HCT116 (cell line): ENCODE data around the gene PAXIP1. TPM values are rescaled to one million over a fixed set of nuclear protein-coding genes. Genes with fewer than 3 reads are reported as not detected.

Experiments used
- ATAC-seq: fragments of 200-7000 bp; cut with Tn5 transposase; 2 replicates; pipeline ENCODE4 v1.9.1; 2020; ENCODE audit warnings: mild to moderate bottlenecking, moderate library complexity
- BruUV-seq: library from RNA; stranded (reverse); fragments of 400-500 nt; replicated peaks from 2 replicates; lab custom pipeline; 2021; lab: Mats Ljungman, UMichigan
- CTCF ChIA-PET: fragments of 300-600 bp; sonication (Branson Sonifier 250); formaldehyde crosslinking; loops from one replicate; lab custom pipeline; 2021; ENCODE audit warnings: antibody characterized with exemption; lab: Charles Lee
- POLR2A ChIA-PET: fragments of 300-600, 350-600 bp; sonication (Branson Sonifier 250); formaldehyde crosslinking; loops from one replicate; lab custom pipeline; 2021; ENCODE audit warnings: antibody characterized with exemption; lab: Charles Lee
- RAD21 ChIA-PET, 2 experiments: fragments of 300-600 bp; sonication (Branson Sonifier 250); formaldehyde crosslinking; loops; one replicate each; lab custom pipeline; 2023; ENCODE audit warnings: low total read pairs in 2 of 2; ENCODE audit not compliant: uncharacterized antibody in 2 of 2, unreplicated experiment in 2 of 2, low non-redundant PET in 1 of 2; lab: Charles Lee
- DNase-seq: peaks from one replicate; pipeline ENCODE4 v3.0.0-alpha.2; 2010; ENCODE audit warnings: low read depth, low spot score
- H2AFZ ChIP-seq: fragments of 200-600 bp; shearing (Covaris generic), sonication (generic); 2 replicates; pipeline ENCODE4 v1.6.1; 2017; ENCODE audit warnings: low read depth, mixed run types, mixed read lengths, antibody characterized with exemption, low read length; ENCODE audit not compliant: poor library complexity, severe bottlenecking
- H3K27ac ChIP-seq: 2 replicates; pipeline ENCODE4 v1.5.1; 2012; ENCODE audit warnings: low read depth, low read length
- H3K27me3 ChIP-seq: fragments of 200-600 bp; sonication (generic); 2 replicates; pipeline ENCODE4 v1.6.1; 2016; ENCODE audit warnings: mixed run types, low read length, mixed read lengths; ENCODE audit not compliant: insufficient read depth
- H3K36me3 ChIP-seq, 2 experiments: fragments of 200-500 bp in 1 of 2; fragments of 200-600 bp in 1 of 2; sonication (Bioruptor generic) in 1 of 2; sonication (generic) in 1 of 2; 2 replicates each; pipeline versions ENCODE4 v1.5.1 to v1.6.1; 2014 to 2016; ENCODE audit warnings: low read length in 2 of 2, inconsistent platforms in 1 of 2, mixed read lengths in 1 of 2, mixed run types in 1 of 2; ENCODE audit not compliant: insufficient read depth in 2 of 2, control insufficient read depth in 1 of 2
- H3K4me1 ChIP-seq, 2 experiments: fragments of 200-600 bp in 1 of 2; sonication (generic) in 1 of 2; 2 replicates each; pipeline versions ENCODE4 v1.5.1 to v1.6.1; 2012 to 2017; ENCODE audit warnings: low read length in 2 of 2, inconsistent platforms in 1 of 2, mild to moderate bottlenecking in 1 of 2, mixed read lengths in 1 of 2, mixed run types in 1 of 2, moderate library complexity in 1 of 2; ENCODE audit not compliant: insufficient read depth in 2 of 2, control insufficient read depth in 1 of 2
- H3K4me2 ChIP-seq: fragments of 200-600 bp; sonication (generic); 2 replicates; pipeline ENCODE4 v1.6.1; 2017; ENCODE audit warnings: mixed run types, low read length, mixed read lengths
- H3K4me3 ChIP-seq, 2 experiments: fragments of 200-600 bp in 1 of 2; sonication (generic) in 1 of 2; replicated peaks in 1 of 2; 2 replicates each; pipeline ENCODE4 v1.5.1; 2011 to 2016; ENCODE audit warnings: low read length in 2 of 2, control low read depth in 1 of 2, low read depth in 1 of 2, mild to moderate bottlenecking in 1 of 2, mixed read lengths in 1 of 2, mixed run types in 1 of 2
- H3K79me2 ChIP-seq: fragments of 200-600 bp; sonication (generic); 2 replicates; pipeline ENCODE4 v1.6.1; 2017; ENCODE audit warnings: mild to moderate bottlenecking, mixed run types, low read length, moderate library complexity, mixed read lengths; ENCODE audit not compliant: insufficient read depth
- H3K9ac ChIP-seq: fragments of 200-600 bp; sonication (generic); 2 replicates; pipeline ENCODE4 v1.6.1; 2016; ENCODE audit warnings: low read length, mixed read lengths
- H3K9me2 ChIP-seq: fragments of 200-600 bp; sonication (generic), shearing (Covaris generic); 2 replicates; pipeline ENCODE4 v1.6.1; 2017; ENCODE audit warnings: mixed run types, mild to moderate bottlenecking, moderate library complexity; ENCODE audit not compliant: insufficient read depth
- H3K9me3 ChIP-seq, 2 experiments: fragments of 200-500 bp in 1 of 2; fragments of 200-600 bp in 1 of 2; sonication (Bioruptor generic) in 1 of 2; sonication (generic) in 1 of 2; 2 replicates each; pipeline ENCODE4 v1.6.1; 2014 to 2017; ENCODE audit warnings: low read length in 2 of 2, mixed read lengths in 2 of 2, inconsistent platforms in 1 of 2, low read depth in 1 of 2, mild to moderate bottlenecking in 1 of 2, mixed run types in 1 of 2, moderate library complexity in 1 of 2; ENCODE audit not compliant: control insufficient read depth in 1 of 2, insufficient read depth in 1 of 2
- H4K20me1 ChIP-seq: fragments of 200-600 bp; sonication (generic), shearing (Covaris generic); 2 replicates; pipeline ENCODE4 v1.6.1; 2017; ENCODE audit warnings: mixed run types, mild to moderate bottlenecking, moderate library complexity; ENCODE audit not compliant: insufficient read depth
- EGR1 ChIP-seq: IDR thresholded peaks from 2 replicates; pipeline ENCODE4 v1.6.1; 2012; ENCODE audit warnings: low read depth
- ELF1 ChIP-seq: IDR thresholded peaks from 2 replicates; pipeline ENCODE4 v1.6.1; 2012; ENCODE audit warnings: low read depth, borderline replicate concordance
- JUND ChIP-seq: IDR thresholded peaks from 2 replicates; pipeline ENCODE4 v1.6.1; 2012
- POLR2A ChIP-seq: IDR thresholded peaks from 2 replicates; pipeline ENCODE4 v1.7.0; 2011; ENCODE audit warnings: borderline replicate concordance; ENCODE audit not compliant: insufficient read depth, insufficient read length; ENCODE audit errors: extremely low read depth
- RAD21 ChIP-seq: IDR thresholded peaks from 2 replicates; pipeline ENCODE4 v1.6.1; 2012; ENCODE audit warnings: low read depth, mild to moderate bottlenecking
- SRF ChIP-seq: IDR thresholded peaks from 2 replicates; pipeline ENCODE4 v1.6.1; 2012; ENCODE audit warnings: low read depth
- TCF7L2 ChIP-seq: IDR thresholded peaks from 2 replicates; pipeline ENCODE4 v1.7.0; 2011; ENCODE audit warnings: borderline replicate concordance, inconsistent platforms; ENCODE audit not compliant: insufficient read depth, insufficient read length; ENCODE audit errors: extremely low read depth
- YY1 ChIP-seq: IDR thresholded peaks from 2 replicates; pipeline ENCODE4 v1.6.1; 2011; ENCODE audit warnings: low read length, low read depth, moderate library complexity, mild to moderate bottlenecking; ENCODE audit not compliant: insufficient replicate concordance; ENCODE audit errors: extremely low read depth
- ZNF274 ChIP-seq: fragments of 200-500 bp; sonication (Bioruptor generic); IDR thresholded peaks from 2 replicates; pipeline ENCODE4 v1.6.1; 2014; ENCODE audit warnings: mild to moderate bottlenecking, low read depth, low read length, inconsistent platforms
- intact Hi-C: fragments of 100-400 bp; cut with micrococcal nuclease; formaldehyde crosslinking; loops from 2 replicates; pipeline ENCODE4 v1.10.0; 2022
- total RNA-seq: library from RNA; stranded (reverse); gene quantifications from one replicate; pipeline ENCODE4 v1.2.1, GENCODE V29; 2021; ENCODE audit not compliant: unreplicated experiment
- TF ChIP-seq, protein P1 (sequence below): IDR thresholded peaks from 2 replicates; pipeline ENCODE4 v1.6.1; 2011; ENCODE audit warnings: mild to moderate bottlenecking, low read length, moderate library complexity; ENCODE audit not compliant: insufficient replicate concordance; ENCODE audit errors: extremely low read depth
- TF ChIP-seq, protein P2 (sequence below): IDR thresholded peaks from 2 replicates; pipeline ENCODE4 v1.6.1; 2012
- TF ChIP-seq, protein P3 (sequence below), 3 experiments: fragments of 200-600 bp in 1 of 3; sonication (generic) in 1 of 3; IDR thresholded peaks in 2 of 3; conservative IDR thresholded peaks in 1 of 3; 2 replicates each; pipeline ENCODE4 v1.5.1; 2012 to 2017; ENCODE audit warnings: low read depth in 2 of 3, low read length in 2 of 3, antibody characterized with exemption in 1 of 3, borderline replicate concordance in 1 of 3, control low read depth in 1 of 3, mild to moderate bottlenecking in 1 of 3, mixed read lengths in 1 of 3, mixed run types in 1 of 3, moderate library complexity in 1 of 3; ENCODE audit not compliant: insufficient read depth in 1 of 3

PAXIP1 gene
- total RNA-seq, 1 experiment from 2014 or later: 20.4 TPM

DNA sequence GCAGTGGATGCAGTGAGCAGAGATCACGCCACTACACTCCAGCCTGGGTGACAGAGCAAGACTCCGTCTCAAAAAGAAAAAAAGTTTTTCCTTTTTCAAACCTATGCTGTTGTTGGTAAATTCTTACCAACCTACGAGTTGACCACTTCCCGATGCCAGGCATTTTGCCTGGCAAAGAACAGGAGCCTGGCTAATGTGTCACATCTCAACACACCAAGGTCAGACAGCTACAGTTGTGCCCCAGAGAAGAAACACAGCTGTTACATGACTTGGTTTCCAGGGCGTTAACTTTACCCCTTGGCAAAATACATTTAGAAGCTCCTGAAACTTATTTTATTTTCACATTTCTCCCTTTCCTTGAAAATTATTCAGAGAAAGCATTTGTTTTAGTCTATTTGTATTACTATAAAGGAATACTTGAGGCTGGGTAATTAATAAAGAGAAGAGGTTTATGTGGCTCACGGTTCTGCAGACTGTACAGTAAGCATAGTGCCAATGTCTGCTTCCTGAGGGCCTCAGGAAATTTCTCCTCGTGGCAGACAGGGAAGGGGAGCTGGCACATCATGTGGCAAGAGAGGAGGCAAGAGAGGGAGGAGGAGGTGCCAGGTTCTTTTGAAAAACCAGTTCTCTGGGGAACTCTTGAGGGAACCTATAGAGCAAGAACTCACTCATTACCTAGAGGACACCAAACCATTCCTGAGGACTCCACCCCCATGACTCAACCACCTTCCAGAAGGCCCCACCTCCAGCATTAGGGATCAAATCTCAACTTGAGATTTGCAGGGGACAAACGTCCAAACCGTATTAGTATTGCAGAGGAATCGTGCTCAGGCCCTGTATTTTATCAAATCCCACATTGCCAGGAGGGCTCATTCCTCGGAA lies 83.3 kb downstream of the PAXIP1 start:
- RAD21 ChIA-PET: no interaction called here
- no peak for DNase-seq
- Histone ChIP-seq H3K9me3 (no peaks in the 10 kb centered on the region), H3K79me2 (no peaks in the 10 kb centered on the region), H3K27ac (no peak overlapping the region), H3K9me2 (no peaks in the 10 kb centered on the region), H2AFZ (no peak overlapping the region), H3K4me3 (no peak overlapping the region), H3K9ac (no peak overlapping the region), H3K36me3 (no peaks in the 10 kb centered on the region), H3K4me2 (no peak overlapping the region), H4K20me1 (no peaks in the 10 kb centered on the region), H3K27me3 (0 out of 2 replicates have a peak, but pooled peaks cover 3% of the 10 kb centered on the region), H3K4me1 (no peaks in the 10 kb centered on the region; a peak in 1 of 4 replicates)
- TF ChIP-seq JUND: no peak
- TF ChIP-seq, protein P1, sequence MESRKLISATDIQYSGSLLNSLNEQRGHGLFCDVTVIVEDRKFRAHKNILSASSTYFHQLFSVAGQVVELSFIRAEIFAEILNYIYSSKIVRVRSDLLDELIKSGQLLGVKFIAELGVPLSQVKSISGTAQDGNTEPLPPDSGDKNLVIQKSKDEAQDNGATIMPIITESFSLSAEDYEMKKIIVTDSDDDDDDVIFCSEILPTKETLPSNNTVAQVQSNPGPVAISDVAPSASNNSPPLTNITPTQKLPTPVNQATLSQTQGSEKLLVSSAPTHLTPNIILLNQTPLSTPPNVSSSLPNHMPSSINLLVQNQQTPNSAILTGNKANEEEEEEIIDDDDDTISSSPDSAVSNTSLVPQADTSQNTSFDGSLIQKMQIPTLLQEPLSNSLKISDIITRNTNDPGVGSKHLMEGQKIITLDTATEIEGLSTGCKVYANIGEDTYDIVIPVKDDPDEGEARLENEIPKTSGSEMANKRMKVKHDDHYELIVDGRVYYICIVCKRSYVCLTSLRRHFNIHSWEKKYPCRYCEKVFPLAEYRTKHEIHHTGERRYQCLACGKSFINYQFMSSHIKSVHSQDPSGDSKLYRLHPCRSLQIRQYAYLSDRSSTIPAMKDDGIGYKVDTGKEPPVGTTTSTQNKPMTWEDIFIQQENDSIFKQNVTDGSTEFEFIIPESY: no peak
- TF ChIP-seq ELF1: no peak
- TF ChIP-seq, protein P2, sequence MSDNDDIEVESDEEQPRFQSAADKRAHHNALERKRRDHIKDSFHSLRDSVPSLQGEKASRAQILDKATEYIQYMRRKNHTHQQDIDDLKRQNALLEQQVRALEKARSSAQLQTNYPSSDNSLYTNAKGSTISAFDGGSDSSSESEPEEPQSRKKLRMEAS: no peak
- no peak for TF ChIP-seq ZNF274
- BruUV-seq: no TSS peak
- CTCF ChIA-PET: no interaction called here
- POLR2A ChIA-PET: no interaction called here
- ATAC-seq: no peak
- intact Hi-C loops: no loop called here

DNA sequence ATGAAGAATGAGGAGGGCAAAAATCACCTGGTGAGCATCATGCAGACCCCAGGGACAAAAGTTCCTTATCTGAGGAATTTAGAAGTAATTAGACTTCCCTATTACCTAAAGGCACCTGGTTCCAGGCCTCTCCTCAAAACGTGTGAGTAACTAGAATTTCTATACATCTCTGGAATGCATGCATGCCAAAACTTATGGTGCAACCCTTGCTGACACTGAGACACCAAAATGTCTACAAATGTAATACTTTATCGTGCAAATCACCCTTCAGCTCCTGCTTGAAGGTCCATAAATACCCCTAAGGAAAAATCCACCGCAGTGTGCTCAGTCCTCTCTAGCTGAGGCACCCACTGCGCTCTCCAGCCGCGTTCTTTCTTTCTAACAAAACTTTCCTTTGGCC lies 84.2 kb downstream of the PAXIP1 start:
- Histone ChIP-seq H3K27me3 (0 out of 2 replicates have a peak, but pooled peaks cover 3% of the 10 kb centered on the region), H3K4me3 (no peak overlapping the region), H3K36me3 (no peaks in the 10 kb centered on the region), H3K79me2 (no peaks in the 10 kb centered on the region), H3K4me2 (no peak overlapping the region), H3K27ac (no peak overlapping the region), H3K9me2 (no peaks in the 10 kb centered on the region), H4K20me1 (no peaks in the 10 kb centered on the region), H3K9ac (no peak overlapping the region), H3K9me3 (no peaks in the 10 kb centered on the region), H2AFZ (no peak overlapping the region), H3K4me1 (no peaks in the 10 kb centered on the region; a peak in 1 of 4 replicates)
- BruUV-seq: no TSS peak
- intact Hi-C loops: no loop called here
- ChIA-PET RAD21 (no interaction called here), POLR2A (no interaction called here), CTCF (no interaction called here)
- no peak for ATAC-seq
- TF ChIP-seq, protein P2: no peak
- TF ChIP-seq RAD21 (no peak), JUND (no peak), SRF (no peak), EGR1 (no peak), TCF7L2 (no peak), YY1 (no peak), POLR2A (no peak)
- TF ChIP-seq, protein P3, sequence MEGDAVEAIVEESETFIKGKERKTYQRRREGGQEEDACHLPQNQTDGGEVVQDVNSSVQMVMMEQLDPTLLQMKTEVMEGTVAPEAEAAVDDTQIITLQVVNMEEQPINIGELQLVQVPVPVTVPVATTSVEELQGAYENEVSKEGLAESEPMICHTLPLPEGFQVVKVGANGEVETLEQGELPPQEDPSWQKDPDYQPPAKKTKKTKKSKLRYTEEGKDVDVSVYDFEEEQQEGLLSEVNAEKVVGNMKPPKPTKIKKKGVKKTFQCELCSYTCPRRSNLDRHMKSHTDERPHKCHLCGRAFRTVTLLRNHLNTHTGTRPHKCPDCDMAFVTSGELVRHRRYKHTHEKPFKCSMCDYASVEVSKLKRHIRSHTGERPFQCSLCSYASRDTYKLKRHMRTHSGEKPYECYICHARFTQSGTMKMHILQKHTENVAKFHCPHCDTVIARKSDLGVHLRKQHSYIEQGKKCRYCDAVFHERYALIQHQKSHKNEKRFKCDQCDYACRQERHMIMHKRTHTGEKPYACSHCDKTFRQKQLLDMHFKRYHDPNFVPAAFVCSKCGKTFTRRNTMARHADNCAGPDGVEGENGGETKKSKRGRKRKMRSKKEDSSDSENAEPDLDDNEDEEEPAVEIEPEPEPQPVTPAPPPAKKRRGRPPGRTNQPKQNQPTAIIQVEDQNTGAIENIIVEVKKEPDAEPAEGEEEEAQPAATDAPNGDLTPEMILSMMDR (IDR thresholded peaks at IDR 0.05 in 2 of 3, conservative IDR thresholded peaks at IDR 0.05 in 1 of 3; ENCODE audit: borderline replicate concordance in 1 of 3, insufficient read depth in 1 of 3, low read depth in 2 of 3, low read length in 2 of 3): no peak
- no peak for DNase-seq
